Esophagus muscularis mucosa (tissue), 4 donors: ENCODE results near the gene HOXA9. TPM values are rescaled to one million over a fixed set of nuclear protein-coding genes. Genes with fewer than 3 reads are reported as not detected.

Experiments used
- DNase-seq: peaks from one replicate; pipeline ENCODE4 v3.0.0-alpha.2; 2017; ENCODE audit errors: extremely low spot score
- H3K27ac ChIP-seq, 4 donors: fragments of 200-600 bp; sonication (generic); replicated peaks in 1 of 4; 1 replicate in 3 of 4; 2 replicates in 1 of 4; pipeline ENCODE4 v1.5.1; 2016 to 2019; ENCODE audit warnings: mild to moderate bottlenecking in 1 of 4
- H3K27me3 ChIP-seq, 4 donors: fragments of 200-600 bp; sonication (generic); one replicate each; pipeline versions ENCODE4 v1.5.1 to v1.6.0; 2016 to 2019
- H3K36me3 ChIP-seq, 4 donors: fragments of 200-600 bp; sonication (generic); one replicate each; pipeline ENCODE4 v1.5.1; 2016 to 2019
- H3K4me1 ChIP-seq, 4 donors: fragments of 200-600 bp; sonication (generic); one replicate each; pipeline ENCODE4 v1.5.1; 2016 to 2019
- H3K4me3 ChIP-seq, 4 donors: fragments of 200-600 bp; sonication (generic); 1 replicate in 2 of 4; 2 replicates in 2 of 4; pipeline ENCODE4 v1.5.1; 2016 to 2019; ENCODE audit warnings: mild to moderate bottlenecking in 4 of 4, moderate library complexity in 1 of 4
- H3K9me3 ChIP-seq, 4 donors: fragments of 200-600 bp; sonication (generic); 1 replicate in 3 of 4; 2 replicates in 1 of 4; pipeline ENCODE4 v1.5.1; 2016 to 2019
- CTCF ChIP-seq, 3 experiments: fragments of 200-600 bp in 2 of 3; fragments of 450-650 bp in 1 of 3; sonication (generic) in 2 of 3; IDR thresholded peaks; one replicate each; pipeline ENCODE4 v1.5.1; 2017 to 2019; ENCODE audit warnings: antibody characterized with exemption in 3 of 3, mild to moderate bottlenecking in 2 of 3, moderate library complexity in 1 of 3
- EP300 ChIP-seq: sonication (generic); formaldehyde crosslinking; IDR thresholded peaks from one replicate; pipeline ENCODE4 v1.6.1; 2017; ENCODE audit warnings: antibody characterized with exemption
- POLR2A ChIP-seq: fragments of 450-650 bp; IDR thresholded peaks from one replicate; pipeline ENCODE4 v1.6.1; 2017; ENCODE audit warnings: antibody characterized with exemption, moderate library complexity, mild to moderate bottlenecking, low read depth
- POLR2AphosphoS5 ChIP-seq, 2 donors: sonication (generic); formaldehyde crosslinking; IDR thresholded peaks; one replicate each; pipeline ENCODE4 v1.6.1; 2017; ENCODE audit warnings: antibody characterized with exemption in 2 of 2
- WGBS: methylation state at CpG from one replicate; pipeline ENCODE4 v1.1.5; 2018; 5-methylcytosine and 5-hydroxymethylcytosine counted together
- intact Hi-C: fragments of 100-400 bp; cut with DNase I; formaldehyde crosslinking; loops from one replicate; pipeline ENCODE4 v1.15.1; 2023
- total RNA-seq, 4 donors: library from RNA; depleted of rRNA; stranded (reverse); fragments of >200 nt; gene quantifications; one replicate each; pipeline versions ENCODE4 v1.1.0 to v1.2.1, GENCODE V29; 2016

The HOXA9 gene
- total RNA-seq, 4 donors from 2014 or later, result 0.50 TPM; not detected in 3

- Histone ChIP-seq H3K9me3 (no peaks in the 10 kb centered on the region), H3K27ac (no peak overlapping the region), H3K27me3 (peaks cover 27 to 100% (median 95%) of the 10 kb centered on the region in 4 donors), H3K4me3 (peak overlapping the region in 1 of 4 donors; percentile 2), H3K36me3 (no peaks in the 10 kb centered on the region), H3K4me1 (peaks cover 11 to 55% (median 43%) of the 10 kb centered on the region in 4 donors)
- TF ChIP-seq CTCF (IDR thresholded peaks at IDR 0.05) (no peak), EP300 (no peak), POLR2AphosphoS5 (IDR thresholded peaks at IDR 0.05) (no peak), POLR2A (no peak)
- 10% methylated on average over 29 of the region's 50 CpGs for WGBS
- no peak for DNase-seq
- intact Hi-C loops, result no loop called here
These were observed 1.5 kb upstream of the HOXA9 start for GRCh38 chr7:27166531-27167505.

- H3K27me3 ChIP-seq, result peaks cover 27 to 100% (median 95%) of the 10 kb centered on the region in 4 donors
- intact Hi-C loops, result no loop called here
These were observed 726 bp upstream of the HOXA9 start for GRCh38 chr7:27165996-27166530.

GRCh38 chr7:27164367-27165088, 809 bp downstream of the HOXA9 start:
- Histone ChIP-seq H3K36me3 (no peaks in the 10 kb centered on the region), H3K27ac (no peak overlapping the region), H3K9me3 (no peaks in the 10 kb centered on the region), H3K27me3 (peaks cover 18 to 100% (median 91%) of the 10 kb centered on the region in 4 donors), H3K4me3 (peak overlapping the region; percentile 21 to 31 (median 25)), H3K4me1 (peaks cover 21 to 62% (median 51%) of the 10 kb centered on the region in 4 donors)
- DNase-seq, result no peak
- TF ChIP-seq CTCF (IDR thresholded peaks at IDR 0.05) (no peak), POLR2A (no peak), EP300 (no peak), POLR2AphosphoS5 (IDR thresholded peaks at IDR 0.05) (no peak)
- 15% methylated on average over 36 of the region's 47 CpGs for WGBS
- intact Hi-C loops, result loop anchor here (5.0 kb wide), 1 partner anchor 797 kb away; no protein-coding TSS in a partner anchor

More at GRCh38 chr7:27165996-27166530, 726 bp upstream of the HOXA9 start:
- no peaks in the 10 kb centered on the region for H3K9me3 ChIP-seq
- H3K27ac ChIP-seq, result no peak overlapping the region
- DNase-seq, result no peak
- peak overlapping the region in 1 of 4 donors; percentile 2 for H3K4me3 ChIP-seq
- WGBS, result 12% methylated on average over 13 of the region's 46 CpGs
- H3K4me1 ChIP-seq, result peaks cover 18 to 57% (median 48%) of the 10 kb centered on the region in 4 donors
- no peaks in the 10 kb centered on the region for H3K36me3 ChIP-seq
- TF ChIP-seq POLR2AphosphoS5 (IDR thresholded peaks at IDR 0.05) (no peak), POLR2A (no peak), CTCF (IDR thresholded peaks at IDR 0.05) (no peak), EP300 (no peak)

- Histone ChIP-seq H3K4me3 (peak overlapping the region in 1 of 4 donors; percentile 31), H3K27ac (no peak overlapping the region), H3K4me1 (peaks cover 20 to 57% (median 48%) of the 10 kb centered on the region in 4 donors), H3K9me3 (no peaks in the 10 kb centered on the region), H3K36me3 (no peaks in the 10 kb centered on the region), H3K27me3 (peaks cover 17 to 100% (median 91%) of the 10 kb centered on the region in 4 donors)
- DNase-seq, result no peak
- intact Hi-C loops, result loop anchor here (5.0 kb wide), 1 partner anchor 797 kb away; no protein-coding TSS in a partner anchor
- TF ChIP-seq POLR2AphosphoS5 (IDR thresholded peaks at IDR 0.05) (no peak), POLR2A (no peak), CTCF (IDR thresholded peaks at IDR 0.05) (no peak), EP300 (no peak)
- 45% methylated on average over 12 of the region's 12 CpGs for WGBS
These were observed 1.3 kb downstream of the HOXA9 start for GRCh38 chr7:27164045-27164366.
